HG02973 (cell line): ENCODE measurements around the gene HIVEP3.

ENCODE experiments used
- ATAC-seq: cut with Tn5 transposase; IDR thresholded peaks from one replicate; pipeline ENCODE4 v1.9.1; 2021; ENCODE audit warnings: moderate library complexity; ENCODE audit not compliant: unreplicated experiment

HIVEP3 gene

DNA sequence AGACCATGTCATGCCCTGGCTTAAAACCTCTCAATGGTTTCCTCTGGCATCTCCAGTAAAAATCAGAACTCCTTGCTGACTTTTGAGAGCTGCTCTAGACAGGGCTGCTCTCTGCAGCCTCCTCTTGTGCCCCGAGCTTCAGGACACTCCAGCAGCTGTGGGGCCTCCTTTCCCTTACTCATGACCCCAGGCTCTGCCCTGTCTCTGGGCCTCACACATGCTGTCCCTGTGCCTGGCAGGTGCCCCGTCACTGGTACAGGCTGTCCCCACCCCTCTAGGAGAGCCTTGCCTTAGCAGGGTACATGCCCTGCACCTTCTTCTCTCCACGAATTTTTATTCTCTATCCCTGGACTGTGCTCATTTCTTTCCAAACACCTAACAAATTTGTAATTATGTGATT, 43.2 kb downstream of the HIVEP3 start:
- ATAC-seq: no peak

DNA sequence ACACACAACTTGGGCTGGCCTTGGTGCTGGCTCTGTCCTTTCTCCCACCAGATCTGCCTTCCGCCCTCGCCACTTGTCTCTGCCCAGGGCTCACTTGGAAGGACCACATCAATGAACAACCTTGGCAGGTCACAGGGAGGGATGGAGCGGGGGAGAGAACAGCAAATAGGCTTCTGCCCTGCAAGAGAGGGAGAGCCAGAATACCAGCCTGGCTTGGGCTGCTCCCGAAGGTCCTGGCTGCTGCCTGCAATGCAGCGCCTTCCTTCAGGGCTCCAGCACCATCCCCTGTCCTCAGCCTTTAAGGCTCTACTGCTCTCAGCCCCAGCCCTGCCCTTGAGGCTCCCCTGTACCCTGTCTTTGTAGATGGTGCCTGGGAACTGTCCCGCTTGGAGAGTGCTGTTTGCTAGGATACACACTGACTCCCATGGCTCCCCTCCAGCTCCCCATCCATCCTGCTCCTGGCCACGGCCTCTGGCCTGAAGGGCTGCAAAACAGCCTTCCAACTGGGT, 43.8 kb downstream of the HIVEP3 start:
- ATAC-seq: no peak

DNA sequence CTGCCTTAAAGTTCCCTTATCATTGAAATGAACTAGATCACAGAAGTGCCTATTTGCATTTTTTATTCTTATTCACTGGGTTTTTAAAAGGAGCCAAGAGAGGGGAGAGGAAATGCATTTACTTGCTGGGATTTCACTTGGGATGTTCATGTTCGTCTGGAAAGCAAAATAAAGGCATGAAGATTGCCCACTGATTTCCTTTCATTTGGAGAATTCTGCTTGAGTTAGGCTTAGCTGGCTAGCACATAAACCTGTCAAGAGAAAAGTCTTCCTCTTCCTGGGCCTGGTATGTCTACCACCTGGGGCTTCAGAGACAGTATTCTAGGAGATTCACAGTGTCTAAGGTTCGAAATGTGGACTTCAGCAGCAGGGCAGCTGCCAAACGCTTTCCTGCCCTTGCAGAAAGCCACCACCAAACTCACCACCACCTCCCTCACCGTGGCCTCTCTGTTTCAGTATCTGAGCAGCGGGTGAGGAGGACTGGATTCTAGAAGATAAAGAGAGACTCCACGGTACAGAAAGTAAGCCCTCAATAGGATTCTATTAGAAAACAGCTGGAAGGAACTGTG, 44.5 kb downstream of the HIVEP3 start:
- no peak for ATAC-seq

DNA sequence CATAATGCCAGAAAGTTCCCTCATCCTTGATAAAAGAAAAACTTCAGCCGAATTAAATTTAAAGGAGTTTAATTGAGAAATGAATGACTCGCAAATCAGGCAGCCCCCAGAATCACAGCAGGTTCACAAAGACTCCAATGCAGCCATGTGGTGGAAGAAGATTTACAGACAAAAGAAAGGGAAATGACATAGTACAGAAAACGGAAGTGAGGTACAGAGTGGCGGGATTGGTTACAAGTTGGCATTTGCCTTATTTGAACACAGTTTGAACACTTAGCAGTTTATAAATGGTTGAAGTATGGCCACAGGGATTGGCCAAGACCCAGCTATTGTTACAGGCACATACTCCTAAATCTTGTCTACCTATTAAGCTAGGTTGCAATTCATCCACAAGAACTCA, 46.6 kb downstream of the HIVEP3 start:
- no peak for ATAC-seq

DNA sequence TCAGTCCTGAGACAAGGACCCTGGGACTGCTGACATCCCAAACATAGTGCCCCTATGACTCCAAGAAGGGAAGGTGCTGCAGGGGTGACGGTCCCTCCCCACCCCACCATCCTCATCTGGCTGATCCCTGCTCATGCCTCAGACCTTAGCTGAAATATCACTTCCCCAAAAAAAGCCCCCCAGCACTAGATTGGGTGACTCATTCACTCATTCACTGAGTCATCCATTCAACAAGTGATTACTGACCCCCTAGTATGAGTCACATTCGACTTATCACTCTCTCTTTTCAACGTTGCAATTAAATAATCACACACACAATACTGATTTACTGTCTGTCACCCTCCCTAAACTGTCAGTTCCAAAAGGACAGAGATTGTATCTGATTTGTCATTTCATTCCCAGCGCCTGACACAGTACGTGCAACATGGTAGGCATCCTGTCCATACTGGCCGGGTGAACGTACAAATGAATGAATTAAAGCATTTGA, 48.6 kb downstream of the HIVEP3 start:
- no peak for ATAC-seq

DNA sequence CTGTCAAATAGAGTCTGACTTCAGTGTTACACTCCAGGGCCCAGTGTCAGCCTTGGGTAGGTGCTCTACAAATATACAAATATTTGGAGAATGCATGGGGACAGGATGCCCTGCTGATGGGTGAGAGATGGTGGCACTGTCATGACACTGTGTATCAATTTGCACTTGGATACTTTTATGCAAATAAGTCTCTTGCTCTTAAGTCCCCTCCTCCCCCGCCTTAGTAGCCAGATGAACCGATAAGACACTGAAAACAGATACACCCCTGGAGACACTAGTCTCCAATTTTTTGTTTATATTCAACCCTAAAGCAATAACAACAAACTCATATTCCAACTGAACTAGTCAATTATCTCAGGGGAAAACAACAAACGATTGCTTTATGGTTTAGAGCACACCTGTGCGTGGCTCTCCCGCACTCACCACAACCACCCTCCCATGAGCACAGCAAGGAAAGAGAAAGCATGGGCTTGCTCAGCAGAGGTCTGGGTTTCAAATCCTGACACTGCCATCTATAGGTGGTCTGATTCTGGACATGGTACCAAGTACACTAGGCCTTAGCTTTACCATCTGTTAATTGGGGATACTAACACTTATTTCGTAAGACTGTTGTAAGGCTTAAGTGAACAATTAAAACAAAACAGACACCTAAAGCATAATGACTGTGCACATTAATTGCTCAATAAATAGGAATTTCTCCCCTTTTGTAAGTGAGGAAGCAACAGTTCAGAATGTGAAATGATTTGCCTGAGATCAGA, 50.3 kb downstream of the HIVEP3 start:
- ATAC-seq: no peak

DNA sequence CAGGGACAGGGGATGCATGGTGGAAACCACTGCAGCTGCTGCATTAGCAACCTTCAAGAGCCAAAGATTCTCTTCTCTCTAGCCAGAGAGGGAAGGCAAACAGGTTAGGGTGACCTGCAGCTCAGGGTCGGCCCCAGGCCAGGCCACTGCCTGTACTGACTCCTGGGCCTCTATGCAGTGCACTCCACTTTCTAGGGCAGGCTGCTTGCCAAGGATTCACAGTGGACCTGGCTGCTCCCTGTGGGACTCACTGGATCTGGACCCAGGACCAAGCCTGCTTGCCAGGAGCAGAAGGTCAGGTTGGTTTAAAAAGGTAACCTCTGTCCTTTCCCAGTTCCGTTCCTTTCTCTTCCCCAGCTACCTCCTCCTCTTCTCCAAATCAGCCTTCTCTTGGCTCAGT, 52.4 kb downstream of the HIVEP3 start:
- ATAC-seq: no peak

DNA sequence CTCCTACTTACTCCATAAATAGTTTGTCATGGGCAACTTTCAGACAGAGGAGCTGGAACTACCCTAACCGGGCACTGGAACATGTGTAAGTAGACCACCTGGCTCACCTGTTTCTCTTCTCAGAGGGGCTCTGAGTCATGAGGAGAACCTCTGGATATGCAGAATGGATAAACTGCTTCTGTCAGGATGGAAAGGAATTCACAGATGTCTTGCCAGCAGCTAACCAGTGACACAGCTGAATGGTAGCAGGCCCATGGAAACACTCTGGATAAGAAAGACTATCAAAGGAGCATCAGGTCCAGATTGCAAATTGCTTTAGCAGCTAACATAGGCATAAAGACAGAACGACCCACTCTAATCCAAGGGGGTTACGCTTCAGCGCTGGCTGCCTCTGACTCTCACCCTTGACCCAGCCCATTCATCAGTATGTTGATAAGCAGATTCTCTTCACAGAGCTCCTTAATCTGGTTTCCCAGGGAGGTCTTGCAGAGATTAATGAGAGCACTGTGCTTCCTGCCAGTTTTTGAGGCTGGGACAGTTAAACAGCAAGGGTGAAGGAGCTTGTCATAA, 54.2 kb downstream of the HIVEP3 start:
- no peak for ATAC-seq

DNA sequence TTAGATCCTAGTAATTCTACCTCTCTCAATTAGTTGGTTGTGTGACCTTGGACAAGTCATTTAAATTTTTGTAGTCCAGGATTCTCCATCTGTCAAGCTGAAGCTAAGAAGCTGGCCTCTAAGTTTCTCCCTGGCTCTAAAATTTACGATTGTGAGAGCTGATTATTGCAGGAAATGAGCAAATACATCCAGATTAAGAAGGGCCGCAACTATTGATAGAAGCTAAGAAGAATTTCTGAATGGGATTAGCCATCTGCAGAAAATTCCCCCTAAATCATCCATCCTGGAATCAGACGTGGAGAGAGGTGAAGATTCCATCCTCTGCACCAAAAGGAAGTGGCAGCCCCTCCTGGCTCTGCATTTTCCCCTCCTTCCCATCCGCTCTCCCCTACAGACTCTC, 55.0 kb downstream of the HIVEP3 start:
- no peak for ATAC-seq

DNA sequence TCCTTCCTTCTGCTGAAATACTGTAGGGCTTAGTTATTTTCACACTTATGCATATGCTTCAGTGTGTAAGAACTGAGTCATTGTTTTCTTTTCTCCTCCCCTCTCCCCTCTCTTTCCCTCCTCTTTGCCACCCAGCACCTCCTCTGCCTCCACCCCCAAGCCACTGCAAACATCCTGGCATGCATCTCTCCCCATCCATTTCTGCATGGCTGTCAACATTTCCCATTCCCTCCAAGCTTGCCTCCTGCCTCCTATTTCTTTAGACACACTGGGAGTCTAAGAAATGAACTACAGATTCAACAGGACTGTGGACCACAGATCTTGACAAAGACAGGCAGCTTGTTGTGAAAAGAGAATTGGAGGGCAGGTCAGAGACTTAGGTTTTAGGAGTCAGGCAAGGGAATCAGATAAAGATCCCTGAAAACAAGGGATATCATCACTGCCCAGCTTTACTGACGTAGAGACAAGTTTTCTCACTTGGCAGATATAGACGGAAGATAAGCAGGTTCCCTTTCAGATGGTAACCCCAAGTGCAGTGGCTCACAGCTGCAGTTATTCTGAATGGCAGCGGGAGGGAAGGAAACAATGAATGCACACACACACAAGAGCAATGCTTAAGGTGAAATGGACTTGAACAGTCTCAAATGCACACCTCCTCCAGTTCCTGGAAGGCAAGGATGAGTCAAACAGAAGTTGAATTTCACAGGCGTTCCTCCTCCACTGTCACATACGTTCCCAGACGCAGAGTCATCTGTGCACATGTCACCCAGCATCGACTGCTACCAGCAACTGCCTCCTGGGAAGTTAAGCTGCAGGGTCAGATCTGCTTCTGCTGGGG, 56.1 kb downstream of the HIVEP3 start:
- no peak for ATAC-seq

DNA sequence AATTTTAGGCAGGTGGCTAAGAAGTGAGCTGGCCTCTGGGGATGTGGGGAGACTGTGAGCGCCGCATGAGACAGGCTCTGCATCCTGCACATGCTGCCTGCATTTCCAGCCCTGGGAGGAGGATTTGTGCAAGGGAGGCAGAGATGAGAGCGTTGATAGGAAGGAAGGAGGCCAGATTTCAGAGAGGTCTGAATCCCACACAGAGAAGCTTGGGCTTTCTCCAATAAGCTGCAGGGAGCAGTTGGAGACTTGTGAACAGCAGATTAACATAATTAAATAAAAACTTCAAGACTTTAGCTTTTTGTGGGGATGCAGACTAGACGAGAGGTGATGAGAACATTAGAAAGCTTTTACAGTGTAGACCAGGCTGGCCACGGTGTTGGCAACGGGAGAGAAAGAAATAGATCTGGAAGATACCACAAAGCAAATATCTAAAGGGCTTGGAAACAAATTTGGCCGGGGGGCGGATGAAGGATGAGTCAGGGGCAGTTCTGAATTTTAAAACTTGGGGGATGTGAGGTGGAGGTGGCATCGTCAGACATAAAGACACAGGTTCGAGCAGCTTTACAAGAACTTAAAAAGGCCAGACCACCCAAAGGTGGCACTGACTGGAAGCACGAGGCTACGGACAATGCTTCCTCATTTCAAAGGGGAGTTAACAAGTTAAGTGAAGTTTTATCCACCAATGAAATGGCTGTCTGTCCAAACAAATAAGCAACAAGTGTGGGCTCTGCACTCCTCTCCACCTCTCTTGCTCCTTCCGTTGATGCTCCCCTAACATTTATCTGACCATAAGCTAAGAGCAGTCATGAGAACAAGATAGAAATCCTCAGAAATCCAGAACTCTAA, 57.0 kb downstream of the HIVEP3 start:
- ATAC-seq: no peak

DNA sequence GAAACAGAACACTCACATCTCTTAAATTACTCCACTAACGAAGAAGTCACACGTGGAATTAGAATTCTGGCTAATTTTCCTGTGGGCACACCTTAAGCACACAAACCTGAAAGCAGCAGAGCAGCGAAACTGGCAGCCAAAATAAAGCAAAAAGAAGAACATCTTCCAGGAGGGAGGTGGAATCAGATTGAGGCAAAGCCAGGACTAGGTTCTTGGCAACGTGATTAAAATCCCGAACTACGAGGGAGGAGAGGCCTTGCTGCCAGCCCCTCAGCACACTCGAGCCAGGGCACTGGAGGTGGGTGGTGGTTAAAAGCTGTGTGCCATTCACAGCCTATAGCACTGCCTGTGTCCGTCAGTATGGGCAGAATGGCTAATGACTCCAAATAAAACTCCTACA, 58.0 kb downstream of the HIVEP3 start:
- no peak for ATAC-seq

DNA sequence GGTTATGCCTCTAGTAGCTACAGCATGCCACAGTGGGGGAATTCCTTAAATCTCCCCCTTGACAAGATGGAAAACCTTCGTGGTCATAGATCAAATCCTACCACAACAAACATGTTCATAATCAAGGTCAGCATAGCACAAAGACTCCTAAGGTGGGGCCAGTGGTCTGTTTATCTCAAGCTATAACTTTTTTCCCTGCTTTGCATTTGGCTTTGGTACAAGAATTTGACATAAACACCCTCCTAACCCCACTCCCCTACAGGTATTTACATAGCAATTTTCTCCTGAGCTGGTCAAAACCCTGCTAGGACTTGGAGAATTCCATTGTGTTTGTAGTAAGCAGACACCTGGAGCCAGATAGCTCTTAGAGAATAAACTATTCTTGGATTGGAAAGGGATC, 58.5 kb downstream of the HIVEP3 start:
- ATAC-seq: no peak

DNA sequence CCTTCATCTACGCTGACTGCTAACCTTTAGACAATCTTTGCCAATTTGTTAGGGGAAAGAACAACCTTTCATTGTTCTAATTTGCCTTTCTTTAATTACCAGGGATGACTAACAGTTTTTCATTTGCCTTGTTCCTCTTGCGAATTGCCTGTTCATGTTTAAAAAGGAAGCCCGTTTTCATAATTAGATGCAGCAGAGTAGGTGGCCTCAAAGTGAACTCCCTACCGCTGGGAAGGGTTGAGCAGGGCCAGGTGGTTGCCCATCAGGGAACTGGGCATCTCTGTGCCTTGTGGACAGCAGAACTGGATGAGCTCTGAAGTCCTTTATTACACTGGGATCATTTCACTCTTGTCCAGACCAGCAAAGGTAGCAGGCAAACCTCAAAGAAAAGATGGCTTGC, 59.0 kb downstream of the HIVEP3 start:
- ATAC-seq: no peak

DNA sequence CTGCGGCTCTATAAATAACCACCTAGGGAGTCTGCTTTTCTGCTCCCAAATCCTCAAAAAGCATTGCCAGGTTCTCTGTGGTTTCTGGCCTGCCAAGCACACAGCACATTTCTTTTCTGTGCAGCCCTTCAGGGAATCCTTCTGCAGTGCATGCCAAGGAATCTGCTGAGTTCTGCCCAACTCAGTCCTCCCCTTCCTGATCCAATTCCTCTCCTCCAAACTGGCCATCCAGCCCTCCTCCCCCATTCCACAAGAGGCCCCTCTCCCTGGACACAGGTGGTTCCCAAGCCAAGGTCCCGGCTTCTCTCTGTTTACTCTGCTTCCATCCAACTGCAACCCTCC, 61.8 kb downstream of the HIVEP3 start:
- ATAC-seq: no peak

DNA sequence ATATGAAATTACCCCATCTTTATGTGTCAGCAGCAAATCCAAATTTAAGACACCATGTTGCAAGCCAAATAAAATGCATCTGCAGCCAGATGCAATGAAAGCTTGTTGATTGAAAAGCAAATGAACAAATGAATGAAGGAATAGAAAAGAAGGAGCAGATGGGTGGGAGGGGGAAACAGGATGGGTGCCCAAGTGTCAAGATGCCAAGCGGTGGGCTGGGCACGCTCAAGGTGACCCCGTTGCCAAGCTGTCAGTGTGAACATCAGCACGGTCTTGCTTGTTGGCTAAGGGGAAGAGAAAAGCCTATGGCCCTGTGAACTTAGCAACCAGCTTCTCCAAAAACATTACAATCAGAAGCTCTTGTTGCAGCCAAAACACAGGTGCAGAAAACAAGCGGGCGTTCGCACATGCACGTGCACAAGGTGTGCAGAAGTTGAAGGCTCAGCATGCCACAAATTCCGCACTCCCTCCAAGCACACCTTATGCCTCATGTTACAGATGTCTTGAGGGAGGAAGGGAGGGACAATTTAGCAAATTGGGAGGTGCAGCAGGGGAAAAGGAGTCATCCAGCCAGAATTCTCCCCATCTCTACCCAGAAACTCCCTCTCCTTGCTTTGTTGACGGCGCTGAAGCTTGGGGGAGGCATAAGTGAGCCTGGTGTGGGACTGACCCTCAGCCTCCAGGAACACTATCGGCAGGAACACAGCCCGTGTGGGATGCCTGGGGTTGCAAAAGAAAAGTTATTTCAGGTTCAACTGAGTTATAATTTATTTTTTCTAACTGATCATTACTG, 62.4 kb downstream of the HIVEP3 start:
- ATAC-seq: no peak

DNA sequence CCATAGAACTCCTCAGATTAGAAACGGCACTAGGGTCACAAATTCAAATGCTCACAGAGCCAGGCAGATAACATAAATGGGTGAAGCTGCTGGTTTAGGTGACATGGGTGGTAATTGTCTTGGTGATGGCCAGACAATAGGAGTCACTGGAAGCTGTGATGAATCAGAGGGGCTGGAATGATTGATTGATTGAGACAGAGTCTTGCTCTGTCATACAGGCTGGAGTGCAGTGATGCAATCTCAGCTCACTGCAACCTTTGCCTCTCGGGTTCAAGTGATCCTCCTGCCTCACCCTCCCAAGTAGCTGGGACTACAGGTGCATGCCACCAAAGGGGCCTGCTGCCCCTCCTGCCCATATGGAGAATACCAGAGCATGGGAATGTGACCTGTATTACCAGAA, 63.0 kb downstream of the HIVEP3 start:
- ATAC-seq: no peak

DNA sequence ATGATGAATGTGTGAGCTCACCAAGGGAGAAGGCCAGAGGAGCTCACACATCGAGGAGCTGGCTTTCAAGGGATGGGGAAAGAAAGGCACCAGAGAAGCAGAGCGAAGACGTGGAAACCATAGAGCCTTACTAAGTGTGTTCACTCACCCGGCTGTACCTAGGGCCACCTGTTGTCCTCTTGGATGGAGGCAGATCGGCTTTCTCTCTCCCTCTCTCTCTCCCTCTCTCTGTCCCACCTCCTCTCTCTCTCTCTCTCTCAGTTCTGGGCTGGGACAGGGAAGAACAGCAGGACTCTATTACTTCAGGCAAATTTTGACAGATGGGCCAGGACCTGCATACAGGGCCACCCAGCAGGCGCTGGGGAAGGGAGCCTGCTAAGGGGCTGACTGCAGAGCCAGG, 64.8 kb downstream of the HIVEP3 start:
- no peak for ATAC-seq

DNA sequence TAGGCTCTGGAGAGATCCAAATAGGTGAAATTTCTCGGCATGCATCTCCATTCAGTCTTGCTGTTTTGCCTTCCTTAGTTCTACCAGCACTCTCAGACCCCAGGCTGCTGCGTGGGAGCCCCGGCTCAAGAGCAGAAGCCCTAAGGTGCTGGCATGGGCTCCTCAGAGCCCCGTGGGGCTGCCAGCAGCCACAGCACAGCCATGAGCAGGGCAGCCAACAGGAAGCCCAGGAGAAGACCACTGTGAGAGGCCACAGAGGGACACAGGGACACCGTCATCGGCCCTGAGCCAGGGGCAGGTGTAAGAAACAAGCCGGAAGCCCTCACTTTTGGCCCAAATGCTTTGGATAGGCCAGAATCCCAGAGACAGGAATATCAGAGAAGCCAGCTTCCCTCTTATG, 66.6 kb downstream of the HIVEP3 start:
- ATAC-seq: no peak

DNA sequence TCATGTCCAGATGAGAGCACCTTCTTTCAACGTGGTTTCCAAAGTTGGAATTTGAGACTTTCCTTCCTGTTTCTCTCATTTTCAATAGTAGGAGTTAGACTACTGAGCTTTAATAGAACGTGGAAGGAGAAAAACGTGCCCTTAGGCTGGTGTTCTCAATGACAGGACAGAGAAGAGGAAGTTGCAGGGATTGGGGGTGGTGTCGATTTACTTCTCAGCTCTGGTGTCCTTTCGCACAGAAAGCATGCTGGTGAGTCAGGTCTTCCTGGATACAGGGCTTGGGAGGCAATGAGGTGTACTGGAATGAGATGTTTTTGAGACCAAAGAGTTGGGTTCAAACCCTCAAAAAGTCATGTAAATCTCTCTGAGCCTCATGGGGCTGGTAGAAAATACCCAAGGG, 67.1 kb downstream of the HIVEP3 start:
- ATAC-seq: no peak
